ENCODE data around the gene RAPGEFL1.

RAPGEFL1 gene

DNA sequence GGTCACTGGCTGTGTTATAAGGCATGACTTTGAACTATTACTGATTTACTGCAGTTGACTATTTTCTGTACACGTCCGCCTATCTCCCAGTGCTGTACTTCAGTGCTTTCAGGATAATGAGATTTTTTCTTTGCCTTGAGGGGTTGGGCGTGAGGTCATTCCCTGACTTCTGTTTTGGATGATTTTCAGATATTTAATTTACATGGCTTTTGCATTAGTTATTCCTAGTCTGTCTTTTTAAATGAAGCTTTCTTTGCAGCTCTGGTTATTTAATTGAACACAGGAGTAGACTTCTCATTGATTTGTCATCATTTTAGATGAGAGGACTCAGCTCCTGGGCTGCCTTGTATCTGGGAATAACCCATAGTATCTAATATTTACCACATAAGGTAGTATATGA is 65.5 kb downstream of the RAPGEFL1 start:
- Mint-ChIP-seq H3K27me3 (ENCODE audit: low read depth) (no peaks in the 10 kb centered on the region), H3K4me1 (ENCODE audit: low read depth) (peaks cover 7% of the 10 kb centered on the region), H3K4me3 (no peak overlapping the region), H3K27ac (no peak overlapping the region), H3K36me3 (ENCODE audit: low read depth) (peaks cover 7% of the 10 kb centered on the region), H3K9me3 (no peaks in the 10 kb centered on the region)
- no peak for DNase-seq (ENCODE audit: low spot score)

DNA sequence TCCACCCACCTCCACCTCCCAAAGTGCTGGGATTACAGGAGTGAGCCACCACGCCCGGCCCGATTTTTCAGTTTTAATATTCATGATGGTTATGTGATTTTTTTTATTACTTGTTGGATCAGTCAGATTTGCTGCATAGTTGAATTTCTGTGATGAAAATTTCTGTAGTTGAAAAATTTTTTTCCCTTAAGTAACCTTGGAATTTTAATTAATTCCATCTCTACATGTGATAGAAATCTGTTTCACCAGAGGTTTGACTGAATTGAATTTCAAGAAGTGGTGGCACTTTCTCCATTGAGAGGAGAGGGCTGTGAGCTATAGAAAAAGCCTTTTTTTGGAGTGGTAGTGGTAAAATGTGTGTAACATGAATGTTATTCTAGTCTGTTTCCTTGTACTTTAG is 66.5 kb downstream of the RAPGEFL1 start:
- no peaks in the 10 kb centered on the region for H3K9me3 Mint-ChIP-seq
- H3K27me3 Mint-ChIP-seq (ENCODE audit: low read depth), result no peaks in the 10 kb centered on the region
- peaks cover 7% of the 10 kb centered on the region for H3K4me1 Mint-ChIP-seq (ENCODE audit: low read depth)
- H3K4me3 Mint-ChIP-seq, result no peak overlapping the region
- no peak overlapping the region for H3K27ac Mint-ChIP-seq
- H3K36me3 Mint-ChIP-seq (ENCODE audit: low read depth), result peaks cover 6% of the 10 kb centered on the region
- DNase-seq (ENCODE audit: low spot score), result no peak

- Mint-ChIP-seq H3K27ac (no peak overlapping the region), H3K4me3 (no peak overlapping the region), H3K36me3 (ENCODE audit: low read depth) (peaks cover 6% of the 10 kb centered on the region), H3K4me1 (ENCODE audit: low read depth) (peaks cover 7% of the 10 kb centered on the region), H3K27me3 (ENCODE audit: low read depth) (no peaks in the 10 kb centered on the region), H3K9me3 (no peaks in the 10 kb centered on the region)
- no peak for DNase-seq (ENCODE audit: low spot score)
Observed at GRCh38 chr17:40244255-40244654, 67.0 kb downstream of the RAPGEFL1 start.
